DLD1 (cell line): ENCODE results near the gene PGGHG.
"Not testable (repeated sequence)": the region's sequence is repeated elsewhere in the genome, so short reads cannot be mapped to it uniquely, and the experiment has no call there.

Experiments used
- in situ Hi-C: cut with HindIII; loops from 2 replicates; pipeline ENCODE4 v1.10.0; 2017; ENCODE audit warnings: low sequenced_read_pairs

PGGHG gene

DNA sequence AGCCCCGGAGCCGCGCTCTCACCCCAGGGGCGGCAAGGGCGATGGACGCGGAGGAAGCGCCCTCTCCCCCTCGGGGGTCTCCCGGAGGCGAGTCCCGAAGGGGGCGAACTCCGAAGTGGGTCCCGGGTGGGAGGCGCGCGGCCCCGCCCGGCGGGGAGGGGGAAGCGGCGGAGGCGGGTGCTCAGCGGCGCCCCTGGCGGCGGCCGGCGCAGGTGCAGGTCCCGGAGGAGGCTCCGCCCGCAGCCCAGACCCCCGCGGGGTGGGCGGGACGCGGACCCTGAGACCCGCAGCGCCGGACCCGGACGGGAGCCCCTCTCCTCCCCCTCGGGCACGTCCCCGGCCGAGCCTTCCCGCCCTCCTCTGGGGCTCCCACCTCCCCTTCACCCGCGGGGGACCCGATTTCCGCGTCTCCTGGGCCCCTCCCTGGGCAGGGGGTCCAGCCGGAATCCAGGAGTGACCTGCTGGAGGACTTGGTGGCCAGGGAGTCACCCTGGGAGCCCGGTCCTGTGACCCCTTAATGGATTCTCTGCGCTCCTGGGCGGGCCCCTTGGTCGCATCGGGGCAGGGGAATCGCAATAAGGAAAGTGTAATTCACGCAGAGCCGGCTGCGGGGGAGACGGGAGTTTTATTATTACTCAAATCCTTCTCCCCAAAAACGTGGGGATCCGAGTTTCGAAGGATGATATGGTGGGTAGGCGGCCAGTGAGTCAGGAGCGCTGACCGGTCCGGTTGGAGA lies 22.3 kb downstream of the PGGHG start:
- in situ Hi-C loops: not testable (repeated sequence)

DNA sequence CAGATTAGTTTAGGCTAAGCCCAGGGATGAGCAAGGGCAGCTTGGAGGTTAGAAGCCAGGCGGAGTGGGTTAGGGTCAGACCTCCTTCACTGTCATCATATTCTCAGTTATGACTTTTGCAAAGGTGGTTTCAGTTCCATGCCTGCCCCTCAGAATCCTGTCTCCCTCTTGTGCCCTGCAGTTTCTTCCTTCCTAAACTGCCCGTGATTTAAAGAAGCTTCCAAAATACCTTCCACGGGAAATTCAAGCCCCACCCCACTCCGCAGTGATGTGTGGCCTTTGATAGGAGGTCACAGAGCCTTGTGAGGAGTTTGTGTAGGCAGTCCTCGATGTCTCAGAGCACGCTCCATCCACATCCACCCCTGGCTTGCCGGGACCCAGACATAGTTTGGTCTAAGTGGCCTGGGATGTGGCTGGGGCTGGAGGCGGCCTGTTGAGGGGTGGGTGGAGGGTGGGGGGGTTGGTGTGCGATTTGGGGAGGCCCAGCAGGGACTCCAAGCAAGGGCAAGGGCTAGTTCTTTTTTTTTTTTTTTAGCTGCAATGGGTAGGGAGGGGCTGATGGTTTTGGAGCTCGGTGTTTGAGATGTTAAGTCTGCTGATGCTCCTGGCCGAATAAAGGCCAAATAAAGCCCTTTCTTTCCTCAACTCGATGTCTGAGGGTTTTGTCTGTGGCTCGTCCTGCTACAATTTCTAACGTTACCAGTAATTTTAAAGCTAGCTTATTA lies 23.3 kb downstream of the PGGHG start:
- in situ Hi-C loops: no loop called here

DNA sequence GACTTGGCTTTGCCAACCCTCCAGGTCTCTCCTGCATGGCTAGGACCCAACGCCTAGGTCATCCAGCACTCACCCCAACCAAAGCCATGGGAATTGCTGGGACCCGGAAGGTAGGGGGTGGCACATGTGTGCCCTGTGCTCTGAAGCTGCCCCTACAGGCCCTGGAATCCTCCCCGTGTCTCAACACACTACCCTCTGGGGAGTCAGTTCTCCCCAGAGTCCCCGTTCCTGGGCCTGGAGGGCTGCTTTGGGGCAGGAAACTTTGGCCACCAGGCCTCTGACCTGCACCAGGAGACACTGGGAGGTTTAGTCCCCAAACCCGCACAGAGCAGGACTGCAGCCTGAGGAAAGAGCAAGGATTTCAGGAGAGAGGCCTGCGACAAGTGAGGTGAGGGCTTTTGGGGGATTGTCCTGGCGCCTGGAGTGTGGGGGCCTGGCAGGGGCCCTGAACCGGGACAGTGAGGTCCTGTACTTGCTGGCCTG lies 24.4 kb downstream of the PGGHG start:
- in situ Hi-C loops: no loop called here

DNA sequence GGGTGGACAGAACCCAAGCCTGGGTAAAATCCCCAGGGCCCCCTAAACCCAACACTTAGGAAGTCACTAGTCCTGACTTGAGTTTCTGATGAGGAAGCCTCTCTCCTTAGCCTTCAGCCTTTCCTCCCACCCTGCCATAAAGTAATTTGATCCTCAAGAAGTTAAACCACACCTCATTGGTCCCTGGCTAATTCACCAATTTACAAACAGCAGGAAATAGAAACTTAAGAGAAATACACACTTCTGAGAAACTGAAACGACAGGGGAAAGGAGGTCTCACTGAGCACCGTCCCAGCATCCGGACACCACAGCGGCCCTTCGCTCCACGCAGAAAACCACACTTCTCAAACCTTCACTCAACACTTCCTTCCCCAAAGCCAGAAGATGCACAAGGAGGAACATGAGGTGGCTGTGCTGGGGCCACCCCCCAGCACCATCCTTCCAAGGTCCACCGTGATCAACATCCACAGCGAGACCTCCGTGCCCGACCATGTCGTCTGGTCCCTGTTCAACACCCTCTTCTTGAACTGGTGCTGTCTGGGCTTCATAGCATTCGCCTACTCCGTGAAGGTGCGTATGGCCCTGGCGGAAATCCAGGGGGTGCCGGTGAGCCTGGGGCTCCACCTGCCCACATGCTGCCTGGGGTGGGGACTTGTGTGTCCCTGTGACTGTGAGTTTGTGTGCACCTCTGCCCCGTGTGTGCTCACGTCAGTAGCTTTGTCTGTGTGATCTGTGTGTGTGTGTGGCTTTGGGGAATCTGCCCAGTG lies 25.0 kb downstream of the PGGHG start, which contains the start of gene IFITM1:
Gene IFITM1 (plus strand): TSS at position 254 of the 767 bp plus-strand sequence. CDS start 131 bp downstream, at position 385.
- in situ Hi-C loops: no loop called here

DNA sequence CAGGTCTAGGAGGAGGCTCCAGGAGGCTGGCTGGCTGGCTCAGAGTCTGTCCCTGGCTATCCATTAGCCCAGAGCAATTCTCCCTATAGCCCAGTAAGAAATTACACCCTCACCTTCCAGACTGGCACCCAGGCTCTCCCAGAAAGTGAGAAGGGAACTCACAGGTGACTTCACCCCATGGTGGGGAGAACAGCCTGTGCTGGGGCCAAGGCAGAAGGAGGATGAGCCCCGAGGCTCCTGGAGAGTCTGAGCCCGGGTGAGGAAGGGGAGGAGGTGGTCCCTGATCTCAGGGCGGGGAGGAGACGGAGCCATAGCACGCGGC lies 25.6 kb downstream of the PGGHG start:
- in situ Hi-C loops: not testable (repeated sequence)

DNA sequence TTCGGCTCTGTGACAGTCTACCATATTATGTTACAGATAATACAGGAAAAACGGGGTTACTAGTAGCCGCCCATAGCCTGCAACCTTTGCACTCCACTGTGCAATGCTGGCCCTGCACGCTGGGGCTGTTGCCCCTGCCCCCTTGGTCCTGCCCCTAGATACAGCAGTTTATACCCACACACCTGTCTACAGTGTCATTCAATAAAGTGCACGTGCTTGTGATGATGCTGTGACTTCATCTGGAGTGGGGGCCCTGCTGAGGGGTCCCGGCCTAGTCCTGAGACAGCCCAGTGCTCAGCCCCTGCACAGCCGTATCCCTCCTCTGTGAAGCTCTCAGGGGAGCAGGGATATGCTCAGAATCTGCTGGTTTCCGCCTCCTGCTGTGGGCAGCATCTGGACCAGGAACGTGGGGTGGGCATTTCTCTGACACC lies 26.1 kb downstream of the PGGHG start:
- in situ Hi-C loops: no loop called here

- in situ Hi-C loops: no loop called here
Measured at GRCh38 chr11:315516-315994, 26.6 kb downstream of the PGGHG start.

GRCh38 chr11:316031-316701 lies 27.2 kb downstream of the PGGHG start:
- in situ Hi-C loops: no loop called here

- in situ Hi-C loops: no loop called here
Measured at GRCh38 chr11:316891-317301, 28.0 kb downstream of the PGGHG start.

DNA sequence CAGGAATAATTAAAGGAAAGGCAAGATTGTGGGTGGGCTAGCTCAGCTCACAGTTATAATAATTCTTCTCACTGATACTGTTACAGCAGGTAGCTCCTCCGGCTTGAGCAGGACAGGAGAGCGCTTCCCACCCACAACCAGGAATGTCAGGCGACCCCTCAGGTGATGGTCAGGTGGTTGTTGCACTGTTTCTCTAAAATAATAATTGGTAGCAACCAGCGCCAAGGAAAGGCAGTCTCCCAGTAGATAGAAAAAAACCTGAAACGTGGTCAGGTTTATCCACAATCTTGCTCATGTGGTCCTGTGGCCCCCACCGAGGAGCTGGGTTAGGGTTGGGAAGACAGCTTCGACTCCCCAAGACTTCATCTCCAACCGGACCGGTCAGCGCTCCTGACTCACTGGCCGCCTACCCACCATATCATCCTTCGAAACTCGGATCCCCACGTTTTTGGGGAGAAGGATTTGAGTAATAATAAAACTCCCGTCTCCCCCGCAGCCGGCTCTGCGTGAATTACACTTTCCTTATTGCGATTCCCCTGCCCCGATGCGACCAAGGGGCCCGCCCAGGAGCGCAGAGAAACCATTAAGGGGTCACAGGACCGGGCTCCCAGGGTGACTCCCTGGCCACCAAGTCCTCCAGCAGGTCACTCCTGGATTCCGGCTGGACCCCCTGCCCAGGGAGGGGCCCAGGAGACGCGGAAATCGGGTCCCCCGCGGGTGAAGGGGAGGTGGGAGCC lies 28.9 kb downstream of the PGGHG start:
- in situ Hi-C loops: not testable (repeated sequence)

- in situ Hi-C loops: not testable (repeated sequence)
Measured at GRCh38 chr11:318405-319120, 29.6 kb downstream of the PGGHG start.

DNA sequence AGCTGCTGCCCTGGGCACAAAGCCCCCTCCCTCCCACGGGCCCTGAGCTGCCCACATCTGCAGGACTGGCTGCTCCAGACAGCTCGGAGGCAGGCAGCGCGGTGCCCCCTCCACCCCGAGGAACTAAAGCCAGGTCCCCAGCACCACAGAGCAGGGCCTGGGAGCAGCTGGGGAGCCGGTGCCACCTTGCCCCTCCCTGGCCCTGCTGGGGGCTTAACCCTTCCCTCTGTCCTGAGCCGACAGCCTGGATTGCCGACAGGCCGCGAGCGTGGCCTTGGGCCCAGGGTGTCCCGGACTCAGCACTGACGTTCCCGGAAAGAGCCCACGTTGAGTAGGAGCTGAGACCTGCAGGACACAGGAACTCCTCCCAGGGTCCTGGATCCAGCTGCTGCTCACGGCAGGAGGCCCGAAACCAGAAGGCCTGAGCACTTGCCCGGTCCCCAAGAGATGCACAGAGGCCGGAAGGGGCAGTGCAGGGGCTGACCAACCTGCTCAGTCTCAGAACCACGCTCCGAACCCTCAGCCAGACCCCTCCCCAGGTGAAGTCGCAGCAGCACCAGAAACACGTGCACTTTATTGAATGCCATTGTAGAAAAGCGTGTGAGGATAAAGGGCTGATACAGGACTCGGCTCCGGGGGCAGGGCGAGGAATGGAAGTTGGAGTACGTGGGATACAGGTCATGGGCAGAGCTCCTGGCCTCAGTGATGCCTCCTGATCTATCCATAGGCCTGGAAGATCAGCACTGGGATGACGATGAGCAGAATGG lies 30.4 kb downstream of the PGGHG start:
- in situ Hi-C loops: not testable (repeated sequence)

DNA sequence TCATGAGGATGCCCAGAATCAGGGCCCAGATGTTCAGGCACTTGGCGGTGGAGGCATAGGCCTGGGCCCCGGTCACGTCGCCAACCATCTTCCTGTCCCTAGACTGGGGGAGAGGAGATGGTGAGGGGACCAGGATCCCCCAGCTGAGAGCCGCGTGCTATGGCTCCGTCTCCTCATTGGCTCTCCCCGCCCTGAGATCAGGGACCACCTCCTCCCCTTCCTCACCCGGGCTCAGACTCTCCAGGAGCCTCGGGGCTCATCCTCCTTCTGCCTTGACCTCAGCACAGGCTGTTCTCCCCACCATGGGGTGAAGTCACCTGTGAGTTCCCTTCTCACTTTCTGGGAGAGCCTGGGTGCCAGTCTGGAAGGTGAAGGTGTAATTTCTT lies 31.0 kb downstream of the PGGHG start:
- in situ Hi-C loops: not testable (repeated sequence)

DNA sequence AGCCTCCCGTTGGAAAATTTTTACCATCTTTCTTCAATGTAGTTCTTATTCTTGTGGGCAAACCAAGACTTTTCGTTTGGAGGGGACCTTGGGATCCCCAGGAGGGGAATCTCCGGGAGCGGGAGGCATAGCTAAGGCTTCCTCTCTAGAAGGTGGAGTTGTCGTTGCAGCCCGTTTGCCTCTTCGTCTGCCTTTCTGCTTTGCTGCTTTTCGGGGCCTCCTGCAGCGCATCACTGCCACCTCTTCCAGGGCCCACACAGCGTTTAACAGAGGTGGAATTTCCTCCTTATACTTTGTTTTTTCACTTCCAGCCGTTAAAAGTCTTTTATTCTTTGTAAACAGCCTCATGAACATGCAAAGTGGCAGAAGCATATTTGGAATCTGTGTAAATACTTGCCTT lies 35.2 kb downstream of the PGGHG start:
- in situ Hi-C loops: no loop called here

GRCh38 chr11:324593-325517 lies 35.9 kb downstream of the PGGHG start:
- in situ Hi-C loops: not testable (repeated sequence)

GRCh38 chr11:325796-326591 lies 37.1 kb downstream of the PGGHG start:
- in situ Hi-C loops: no loop called here

DNA sequence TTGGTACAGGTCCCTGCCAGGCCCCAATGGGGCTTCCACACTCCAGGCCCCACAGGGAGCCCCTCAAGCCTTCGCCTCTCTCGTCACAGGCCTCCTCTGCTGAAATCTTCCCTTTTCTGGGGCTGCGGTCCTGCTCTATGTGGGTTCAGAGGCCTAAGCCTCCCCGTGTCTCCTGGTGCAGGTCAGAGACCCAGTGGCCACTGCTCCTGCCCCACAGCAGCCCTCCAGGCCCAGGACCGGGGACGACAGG lies 37.6 kb downstream of the PGGHG start:
- in situ Hi-C loops: no loop called here
